SK-N-SH treated with all-trans-retinoic acid at 6 μM for 48 hours (cell line): ENCODE results near the gene UGT1A10.

Source experiments
- ARNTL ChIP-seq: fragments of 450-650 bp; formaldehyde crosslinking; IDR thresholded peaks from 2 replicates; pipeline ENCODE4 v1.5.0; 2020; ENCODE audit warnings: low read depth, mild to moderate bottlenecking, moderate library complexity, borderline replicate concordance
- CSRNP3 ChIP-seq: fragments of 250-450 bp; sonication (Bioruptor Pico); IDR thresholded peaks from 2 replicates; pipeline ENCODE4 v1.5.1; 2021; ENCODE audit warnings: mild to moderate bottlenecking, moderate library complexity
- PATZ1 ChIP-seq: fragments of 250-450 bp; sonication (Bioruptor Pico); IDR thresholded peaks from 2 replicates; pipeline ENCODE4 v1.8.0; 2020; ENCODE audit warnings: mild to moderate bottlenecking, moderate library complexity, borderline replicate concordance
- POU6F1 ChIP-seq: fragments of 250-450 bp; sonication (Bioruptor Pico); IDR thresholded peaks from 2 replicates; pipeline ENCODE4 v1.8.0; 2021; ENCODE audit warnings: low read depth, mild to moderate bottlenecking, moderate library complexity, borderline replicate concordance
- TSHZ2 ChIP-seq: fragments of 250-450 bp; sonication (Bioruptor Pico); IDR thresholded peaks from 2 replicates; pipeline ENCODE4 v1.5.0; 2020; ENCODE audit warnings: mild to moderate bottlenecking, moderate library complexity
- ZFP3 ChIP-seq: fragments of 250-450 bp; sonication (Bioruptor Pico); IDR thresholded peaks from 2 replicates; pipeline ENCODE4 v1.5.0; 2020; ENCODE audit warnings: mild to moderate bottlenecking, moderate library complexity

GRCh38 chr2:233820774-233821105, 184.5 kb downstream of the UGT1A10 start:
- TF ChIP-seq ZFP3 (CRISPR knock-in tag) (no peak), PATZ1 (no peak), POU6F1 (CRISPR knock-in tag) (no peak), TSHZ2 (CRISPR knock-in tag) (no peak), CSRNP3 (CRISPR knock-in tag) (no peak), ARNTL (no peak)
